GM10248 (cell line): ENCODE results near the gene BLTP2.

ENCODE experiments used
- CTCF ChIA-PET: fragments of 300-600 bp; sonication (Branson Sonifier 250); formaldehyde crosslinking; extraction: SDS; loops from one replicate; lab custom pipeline; 2021; ENCODE audit warnings: antibody characterized with exemption; lab: Yijun Ruan, JAX
- POLR2A ChIA-PET: fragments of 350-650 bp; sonication (Branson Sonifier 250); formaldehyde crosslinking; extraction: SDS; loops from one replicate; lab custom pipeline; 2020; ENCODE audit warnings: antibody characterized with exemption; lab: Yijun Ruan, JAX
- DNase-seq: peaks from one replicate; pipeline ENCODE4 v3.0.0; 2012; ENCODE audit errors: extremely low spot score
- CTCF ChIP-seq: IDR thresholded peaks from 2 replicates; pipeline ENCODE4 v1.5.1; 2012; ENCODE audit warnings: mild to moderate bottlenecking, low read depth; ENCODE audit errors: extremely low read depth, missing control alignments, control extremely low read depth

BLTP2 gene

GRCh38 chr17:28657756-28658155, 12.8 kb upstream of the BLTP2 start:
- no peak for TF ChIP-seq CTCF
- no peak for DNase-seq
- POLR2A ChIA-PET, result interaction anchor here (1.3 kb wide), 1 partner anchor 14 kb away, joined by 3 read pairs; no protein-coding TSS in a partner anchor
- CTCF ChIA-PET, result interaction anchor here (1.1 to 4.4 kb wide), 3 partner anchors 10 to 47 kb away, joined by 3 to 17 read pairs (median 7); no protein-coding TSS in a partner anchor

DNA sequence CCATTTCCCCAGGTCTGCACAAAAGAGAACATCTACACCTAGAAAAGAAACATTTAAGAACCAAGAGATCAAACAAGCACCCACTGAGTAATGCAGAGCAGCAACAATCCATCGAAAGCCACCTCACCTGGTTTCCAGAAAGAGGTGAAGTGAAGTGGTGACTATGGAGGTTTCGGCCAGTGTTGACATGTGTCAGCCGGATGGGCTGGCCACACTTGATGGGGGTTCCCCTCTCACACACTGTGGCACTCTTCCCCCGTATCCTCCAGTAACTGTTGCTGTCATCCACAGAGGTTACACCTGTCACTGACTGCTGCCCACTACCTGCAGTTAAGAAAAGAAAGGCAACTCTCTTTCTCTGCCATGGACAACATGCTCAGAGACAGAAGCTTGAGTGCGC, 10.2 kb upstream of the BLTP2 start:
- ChIA-PET POLR2A (no interaction called here), CTCF (interaction anchor here (4.4 kb wide), 1 partner anchor 8 kb away, joined by 17 read pairs; no protein-coding TSS in a partner anchor)
- DNase-seq, result no peak
- TF ChIP-seq CTCF, result no peak

GRCh38 chr17:28648698-28649097, 3.7 kb upstream of the BLTP2 start:
- ChIA-PET POLR2A (no interaction called here), CTCF (interaction anchor here (0.8 to 3.4 kb wide), 8 partner anchors 8 to 248 kb away, joined by 3 to 18 read pairs (median 4); partner anchors contain the start of genes SDF2 and SUPT6H)
- no peak for TF ChIP-seq CTCF
- no peak for DNase-seq

DNA sequence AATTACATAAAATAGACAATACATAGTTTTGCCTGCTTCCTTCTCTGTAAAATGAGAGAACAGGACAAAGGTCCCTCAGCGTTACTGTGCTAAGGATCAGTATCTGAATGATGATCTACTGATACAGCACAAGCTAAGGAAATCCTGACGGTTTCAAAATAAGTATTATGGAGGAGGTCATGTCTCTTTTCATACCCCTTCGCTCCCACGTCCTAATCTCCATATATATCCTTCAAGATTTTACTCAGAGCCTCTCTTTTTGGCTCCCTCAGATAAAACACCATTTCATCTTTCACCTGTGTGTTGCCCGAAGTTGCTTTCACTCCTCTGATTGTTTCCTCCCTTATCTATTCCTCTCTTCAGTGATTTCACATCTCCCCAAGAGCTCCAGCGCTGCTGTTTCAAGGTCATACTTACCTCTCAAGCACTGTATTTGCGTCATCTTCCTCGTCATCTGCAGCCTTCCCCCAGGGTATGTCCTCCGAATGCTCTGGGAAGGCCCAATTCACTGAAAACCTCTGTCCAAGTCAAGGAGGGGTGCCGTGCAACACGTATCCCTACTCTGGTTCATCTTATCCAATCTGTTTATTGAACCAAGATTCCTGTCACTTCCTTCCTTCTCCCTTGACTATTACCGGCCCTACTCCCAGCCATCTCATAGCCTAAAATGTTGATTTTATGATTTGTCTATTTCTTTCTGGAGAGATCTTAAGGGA, 1.2 kb upstream of the BLTP2 start:
- DNase-seq, result no peak
- ChIA-PET CTCF (interaction anchor here (0.8 to 5.1 kb wide), 18 partner anchors 10 to 308 kb away, joined by 3 to 43 read pairs (median 4); partner anchors contain the start of genes RPL23A, SDF2, SUPT6H and TLCD1), POLR2A (interaction anchor here (1.1 kb wide), 1 partner anchor 38 kb away, joined by 3 read pairs; no protein-coding TSS in a partner anchor)
- TF ChIP-seq CTCF, result no peak

DNA sequence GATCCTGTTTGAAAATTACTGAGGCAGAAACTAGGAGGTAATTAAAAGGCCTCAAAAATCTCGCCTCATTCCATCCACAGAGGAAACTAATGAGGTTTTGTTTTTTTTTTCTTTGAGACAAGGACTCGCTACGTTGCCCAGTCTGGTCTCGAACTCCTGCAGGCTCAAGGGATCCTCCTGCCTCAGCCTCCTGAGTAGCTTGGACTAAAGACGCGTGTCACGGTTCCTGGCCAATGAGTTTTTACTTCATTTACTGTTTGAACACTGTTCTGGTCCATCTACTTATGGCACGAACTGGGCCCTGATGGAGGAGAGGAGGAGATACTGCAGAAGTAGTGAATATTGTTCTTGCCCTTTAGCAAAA, 600 bp upstream of the BLTP2 start:
- CTCF ChIA-PET, result interaction anchor here (1.0 to 5.1 kb wide), 13 partner anchors 10 to 471 kb away, joined by 3 to 43 read pairs (median 4); partner anchors contain the start of genes SDF2, SUPT6H and TLCD1
- no peak for TF ChIP-seq CTCF
- POLR2A ChIA-PET, result interaction anchor here (0.9 to 1.2 kb wide), 5 partner anchors 16 to 69 kb away, joined by 3 to 5 read pairs (median 3); partner anchors contain the start of genes ALDOC, SDF2 and SUPT6H
- no peak for DNase-seq

DNA sequence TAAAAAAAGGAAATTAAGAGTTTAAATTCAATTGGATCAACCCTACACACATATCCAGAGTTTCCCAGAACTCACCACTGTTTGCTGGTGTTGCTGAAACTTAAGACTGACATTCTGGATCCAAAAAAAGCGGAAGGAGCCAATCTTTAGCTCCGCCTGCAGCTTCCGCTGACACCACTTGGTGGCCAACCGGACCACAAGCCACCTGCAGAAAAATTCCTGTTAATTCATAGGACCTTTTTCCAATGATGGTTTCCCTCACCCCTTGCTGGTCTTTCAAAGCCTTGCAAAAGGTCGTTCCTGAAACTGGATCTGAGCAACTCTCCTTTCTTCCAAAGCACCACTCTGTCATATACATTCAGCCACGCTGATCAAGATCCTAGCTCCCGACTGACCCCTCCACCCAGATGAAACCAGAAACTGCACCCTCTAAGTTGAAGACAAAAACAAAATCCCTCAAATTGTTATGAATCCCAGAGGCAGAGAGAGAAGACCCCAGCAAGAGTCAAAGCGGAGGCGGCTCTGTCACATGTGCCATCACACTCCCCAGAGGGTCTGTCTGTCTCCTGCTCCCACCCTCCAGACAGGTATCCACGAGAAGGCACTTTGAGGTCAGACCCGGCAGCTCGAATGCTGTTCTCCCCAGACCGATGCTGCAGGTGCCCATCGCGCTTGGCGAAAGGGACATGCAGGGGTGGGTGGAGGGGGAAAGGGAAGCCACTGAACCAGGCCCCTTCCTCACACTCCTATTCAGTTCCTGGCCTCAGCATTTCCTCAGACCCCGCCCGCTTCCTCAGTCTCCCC, 773 bp downstream of the BLTP2 start:
- peak; percentile 22 for TF ChIP-seq CTCF
- CTCF ChIA-PET, result interaction anchor here (0.8 to 5.1 kb wide), 21 partner anchors 10 to 505 kb away, joined by 3 to 43 read pairs (median 3); partner anchors contain the start of genes ALDOC, DHRS13, NEK8 and SDF2
- POLR2A ChIA-PET, result interaction anchor here (0.6 to 1.2 kb wide), 5 partner anchors 13 to 83 kb away, joined by 3 to 5 read pairs (median 3); partner anchors contain the start of genes SDF2 and SUPT6H
- peak; percentile 57 for DNase-seq
